ENCODE results near the gene PSAT1.

DNA sequence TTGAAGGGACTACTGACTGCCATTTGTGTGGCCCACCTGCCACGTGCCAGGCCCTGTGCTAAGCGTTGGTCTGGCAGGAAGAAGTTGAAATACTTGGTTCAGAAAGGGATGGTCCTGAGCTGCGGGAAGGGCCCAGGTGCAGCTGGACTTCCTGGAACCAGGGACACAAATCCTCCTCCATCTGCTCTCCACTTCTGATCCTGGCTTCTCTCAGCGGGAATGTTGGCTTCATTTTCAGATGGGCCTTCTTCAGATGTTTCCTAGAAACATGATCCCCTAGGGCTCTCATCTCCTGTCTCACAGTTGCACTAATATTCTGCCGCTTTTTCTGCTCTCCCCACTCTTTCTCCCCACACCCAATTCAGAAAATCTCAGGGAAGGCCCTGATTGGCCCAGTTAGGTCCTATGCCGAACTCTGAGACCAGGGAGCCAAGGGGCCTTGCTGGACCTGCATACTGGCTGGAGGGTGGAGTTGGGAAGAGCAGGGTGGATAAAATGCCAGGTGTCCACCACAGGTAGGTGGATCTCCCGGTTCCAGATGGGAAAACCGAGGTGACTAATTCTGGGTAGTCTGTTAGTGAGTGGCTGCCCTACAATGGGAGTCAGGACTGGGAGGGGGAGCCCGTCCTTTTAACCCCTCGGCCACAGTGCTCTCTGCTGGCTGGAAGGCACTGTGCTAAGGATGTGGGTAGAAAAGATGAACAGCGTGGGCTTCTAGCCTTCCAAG is 19.4 kb downstream of the PSAT1 start:
- TF ChIP-seq EZH2 (IDR thresholded peaks at IDR 0.05; ENCODE audit: borderline replicate concordance, low read depth, low read length, poor library complexity, severe bottlenecking): no peak
- TF ChIP-seq, protein P1, sequence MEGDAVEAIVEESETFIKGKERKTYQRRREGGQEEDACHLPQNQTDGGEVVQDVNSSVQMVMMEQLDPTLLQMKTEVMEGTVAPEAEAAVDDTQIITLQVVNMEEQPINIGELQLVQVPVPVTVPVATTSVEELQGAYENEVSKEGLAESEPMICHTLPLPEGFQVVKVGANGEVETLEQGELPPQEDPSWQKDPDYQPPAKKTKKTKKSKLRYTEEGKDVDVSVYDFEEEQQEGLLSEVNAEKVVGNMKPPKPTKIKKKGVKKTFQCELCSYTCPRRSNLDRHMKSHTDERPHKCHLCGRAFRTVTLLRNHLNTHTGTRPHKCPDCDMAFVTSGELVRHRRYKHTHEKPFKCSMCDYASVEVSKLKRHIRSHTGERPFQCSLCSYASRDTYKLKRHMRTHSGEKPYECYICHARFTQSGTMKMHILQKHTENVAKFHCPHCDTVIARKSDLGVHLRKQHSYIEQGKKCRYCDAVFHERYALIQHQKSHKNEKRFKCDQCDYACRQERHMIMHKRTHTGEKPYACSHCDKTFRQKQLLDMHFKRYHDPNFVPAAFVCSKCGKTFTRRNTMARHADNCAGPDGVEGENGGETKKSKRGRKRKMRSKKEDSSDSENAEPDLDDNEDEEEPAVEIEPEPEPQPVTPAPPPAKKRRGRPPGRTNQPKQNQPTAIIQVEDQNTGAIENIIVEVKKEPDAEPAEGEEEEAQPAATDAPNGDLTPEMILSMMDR (conservative IDR thresholded peaks at IDR 0.05; ENCODE audit: low read depth, low read length): no peak
